ENCODE data around the gene GALNT17.

DNA sequence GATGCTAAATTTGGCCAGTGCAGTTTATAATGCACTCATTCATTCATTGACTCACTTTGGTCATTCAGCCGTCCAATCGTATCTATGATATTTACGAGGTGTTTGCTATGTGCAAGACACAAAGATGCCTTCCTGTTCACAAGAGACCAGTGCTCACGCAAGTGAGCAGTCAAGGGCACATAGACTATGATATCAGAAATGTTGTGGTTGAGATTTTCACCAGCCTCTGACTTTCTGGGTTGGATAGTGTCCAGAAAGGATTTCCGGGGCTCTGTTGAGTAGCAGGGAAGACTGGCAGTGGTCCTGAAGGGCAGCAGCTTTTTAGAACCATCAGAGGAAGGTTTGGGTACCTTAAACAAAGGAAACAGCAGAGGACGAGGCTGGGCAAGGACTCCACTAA, 191.8 kb downstream of the GALNT17 start:
- TF ChIP-seq, protein P1, sequence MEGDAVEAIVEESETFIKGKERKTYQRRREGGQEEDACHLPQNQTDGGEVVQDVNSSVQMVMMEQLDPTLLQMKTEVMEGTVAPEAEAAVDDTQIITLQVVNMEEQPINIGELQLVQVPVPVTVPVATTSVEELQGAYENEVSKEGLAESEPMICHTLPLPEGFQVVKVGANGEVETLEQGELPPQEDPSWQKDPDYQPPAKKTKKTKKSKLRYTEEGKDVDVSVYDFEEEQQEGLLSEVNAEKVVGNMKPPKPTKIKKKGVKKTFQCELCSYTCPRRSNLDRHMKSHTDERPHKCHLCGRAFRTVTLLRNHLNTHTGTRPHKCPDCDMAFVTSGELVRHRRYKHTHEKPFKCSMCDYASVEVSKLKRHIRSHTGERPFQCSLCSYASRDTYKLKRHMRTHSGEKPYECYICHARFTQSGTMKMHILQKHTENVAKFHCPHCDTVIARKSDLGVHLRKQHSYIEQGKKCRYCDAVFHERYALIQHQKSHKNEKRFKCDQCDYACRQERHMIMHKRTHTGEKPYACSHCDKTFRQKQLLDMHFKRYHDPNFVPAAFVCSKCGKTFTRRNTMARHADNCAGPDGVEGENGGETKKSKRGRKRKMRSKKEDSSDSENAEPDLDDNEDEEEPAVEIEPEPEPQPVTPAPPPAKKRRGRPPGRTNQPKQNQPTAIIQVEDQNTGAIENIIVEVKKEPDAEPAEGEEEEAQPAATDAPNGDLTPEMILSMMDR (conservative IDR thresholded peaks at IDR 0.05; ENCODE audit: low read depth, low read length): no peak
- TF ChIP-seq EZH2 (IDR thresholded peaks at IDR 0.05; ENCODE audit: low read length, unreplicated experiment): no peak
- no peak for TF ChIP-seq EZH2phosphoT487 (IDR thresholded peaks at IDR 0.05; ENCODE audit: borderline replicate concordance, low read length)
